Measurements from ENCODE around the gene SF3A1. TPM values are rescaled to one million over a fixed set of nuclear protein-coding genes. Genes with fewer than 3 reads are reported as not detected.

SF3A1 gene
- total and polyA plus RNA-seq, 2 of the 13 experiments (the other 11 are each of a cell fraction or from before 2014, with no cell fraction given) = 10.0 to 22.0 TPM

DNA sequence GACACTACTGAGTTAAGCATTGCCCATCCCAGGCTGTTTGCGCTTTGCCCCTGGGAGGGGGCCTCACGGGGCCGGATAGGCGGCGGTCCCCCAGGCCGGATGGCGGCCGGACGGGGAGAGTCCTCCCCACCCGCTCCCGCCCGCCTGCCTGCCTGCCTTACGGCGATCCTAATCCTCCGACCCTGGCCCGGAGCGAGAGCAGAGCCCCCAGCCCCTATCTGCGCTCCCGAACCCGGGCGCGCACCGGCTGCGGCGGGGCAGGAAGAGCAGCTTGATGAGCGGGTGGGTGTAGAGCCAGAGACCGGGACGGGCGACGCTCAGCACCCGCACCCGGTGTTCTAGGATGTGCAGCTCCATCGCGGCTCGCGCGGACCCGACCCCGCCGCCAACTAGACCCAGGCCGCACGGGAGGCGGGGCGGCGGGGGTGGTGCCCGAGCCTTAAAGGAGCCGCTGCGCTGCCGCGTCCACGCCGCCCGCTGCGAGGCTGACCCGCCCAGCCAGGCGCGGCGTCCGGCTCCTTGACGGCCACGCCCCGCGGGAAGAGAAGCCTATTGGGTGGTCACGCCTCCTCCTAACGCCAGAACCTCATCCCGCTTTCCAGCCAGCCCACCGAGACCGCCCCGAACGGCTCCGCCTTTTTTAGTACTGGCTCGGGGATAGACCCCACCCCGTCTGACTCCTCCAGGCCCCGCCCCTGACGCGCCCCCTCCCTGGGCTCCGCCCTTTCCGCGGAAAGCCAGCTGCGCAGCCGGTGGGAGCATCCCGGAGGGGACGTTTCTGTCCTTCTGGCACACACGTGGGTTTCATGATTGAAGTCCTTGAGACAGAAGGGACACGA lies 67.3 kb downstream of the SF3A1 start, which contains the start of gene CASTOR1 (continued):
- TF ChIP-seq BCL6 (CRISPR knock-in tag; IDR thresholded peaks at IDR 0.05) (0 out of 2 replicates have a peak, but pooled peaks have one; percentile 14), TGIF2 (CRISPR knock-in tag; IDR thresholded peaks at IDR 0.05) (no peak), GABPB1 (CRISPR knock-in tag; IDR thresholded peaks at IDR 0.05) (peak; percentile 63; the same call in 1 of the 2 replicates), CENPT (CRISPR knock-in tag; IDR thresholded peaks at IDR 0.05; ENCODE audit: low read depth) (no peak), TOE1 (CRISPR knock-in tag; IDR thresholded peaks at IDR 0.05) (no peak), SSRP1 (CRISPR knock-in tag; IDR thresholded peaks at IDR 0.05) (no peak), ZNF205 (CRISPR knock-in tag; IDR thresholded peaks at IDR 0.05) (no peak), ZNF17 (CRISPR knock-in tag; IDR thresholded peaks at IDR 0.05) (no peak), ZNF550 (CRISPR knock-in tag; IDR thresholded peaks at IDR 0.05; ENCODE audit: borderline replicate concordance) (no peak), HDAC1 (CRISPR knock-in tag; IDR thresholded peaks at IDR 0.05) (no peak; the same call in 1 of the 2 replicates), RELA (CRISPR knock-in tag; IDR thresholded peaks at IDR 0.05) (0 out of 2 replicates have a peak, but pooled peaks have one; percentile 33), YY1 (IDR thresholded peaks at IDR 0.05; ENCODE audit: insufficient read depth, insufficient replicate concordance, low read depth, low read length) (peak; percentile 22), NFYC (CRISPR knock-in tag; IDR thresholded peaks at IDR 0.05) (peak; percentile 62), RBFOX2 (IDR thresholded peaks at IDR 0.05; ENCODE audit: low read depth, low read length) (peak; percentile 56), SMAD1 (CRISPR knock-in tag; IDR thresholded peaks at IDR 0.05; ENCODE audit: borderline replicate concordance, low read depth) (no peak), SAP130 (CRISPR knock-in tag; IDR thresholded peaks at IDR 0.05; ENCODE audit: low read depth) (peak; percentile 88)
- TF ChIP-seq, protein P1, sequence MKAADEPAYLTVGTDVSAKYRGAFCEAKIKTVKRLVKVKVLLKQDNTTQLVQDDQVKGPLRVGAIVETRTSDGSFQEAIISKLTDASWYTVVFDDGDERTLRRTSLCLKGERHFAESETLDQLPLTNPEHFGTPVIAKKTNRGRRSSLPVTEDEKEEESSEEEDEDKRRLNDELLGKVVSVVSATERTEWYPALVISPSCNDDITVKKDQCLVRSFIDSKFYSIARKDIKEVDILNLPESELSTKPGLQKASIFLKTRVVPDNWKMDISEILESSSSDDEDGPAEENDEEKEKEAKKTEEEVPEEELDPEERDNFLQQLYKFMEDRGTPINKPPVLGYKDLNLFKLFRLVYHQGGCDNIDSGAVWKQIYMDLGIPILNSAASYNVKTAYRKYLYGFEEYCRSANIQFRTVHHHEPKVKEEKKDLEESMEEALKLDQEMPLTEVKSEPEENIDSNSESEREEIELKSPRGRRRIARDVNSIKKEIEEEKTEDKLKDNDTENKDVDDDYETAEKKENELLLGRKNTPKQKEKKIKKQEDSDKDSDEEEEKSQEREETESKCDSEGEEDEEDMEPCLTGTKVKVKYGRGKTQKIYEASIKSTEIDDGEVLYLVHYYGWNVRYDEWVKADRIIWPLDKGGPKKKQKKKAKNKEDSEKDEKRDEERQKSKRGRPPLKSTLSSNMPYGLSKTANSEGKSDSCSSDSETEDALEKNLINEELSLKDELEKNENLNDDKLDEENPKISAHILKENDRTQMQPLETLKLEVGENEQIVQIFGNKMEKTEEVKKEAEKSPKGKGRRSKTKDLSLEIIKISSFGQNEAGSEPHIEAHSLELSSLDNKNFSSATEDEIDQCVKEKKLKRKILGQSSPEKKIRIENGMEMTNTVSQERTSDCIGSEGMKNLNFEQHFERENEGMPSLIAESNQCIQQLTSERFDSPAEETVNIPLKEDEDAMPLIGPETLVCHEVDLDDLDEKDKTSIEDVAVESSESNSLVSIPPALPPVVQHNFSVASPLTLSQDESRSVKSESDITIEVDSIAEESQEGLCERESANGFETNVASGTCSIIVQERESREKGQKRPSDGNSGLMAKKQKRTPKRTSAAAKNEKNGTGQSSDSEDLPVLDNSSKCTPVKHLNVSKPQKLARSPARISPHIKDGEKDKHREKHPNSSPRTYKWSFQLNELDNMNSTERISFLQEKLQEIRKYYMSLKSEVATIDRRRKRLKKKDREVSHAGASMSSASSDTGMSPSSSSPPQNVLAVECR (CRISPR knock-in tag; IDR thresholded peaks at IDR 0.05; ENCODE audit: borderline replicate concordance) = peak; percentile 81; the same call in 1 of the 2 replicates
- TF ChIP-seq, protein P2, sequence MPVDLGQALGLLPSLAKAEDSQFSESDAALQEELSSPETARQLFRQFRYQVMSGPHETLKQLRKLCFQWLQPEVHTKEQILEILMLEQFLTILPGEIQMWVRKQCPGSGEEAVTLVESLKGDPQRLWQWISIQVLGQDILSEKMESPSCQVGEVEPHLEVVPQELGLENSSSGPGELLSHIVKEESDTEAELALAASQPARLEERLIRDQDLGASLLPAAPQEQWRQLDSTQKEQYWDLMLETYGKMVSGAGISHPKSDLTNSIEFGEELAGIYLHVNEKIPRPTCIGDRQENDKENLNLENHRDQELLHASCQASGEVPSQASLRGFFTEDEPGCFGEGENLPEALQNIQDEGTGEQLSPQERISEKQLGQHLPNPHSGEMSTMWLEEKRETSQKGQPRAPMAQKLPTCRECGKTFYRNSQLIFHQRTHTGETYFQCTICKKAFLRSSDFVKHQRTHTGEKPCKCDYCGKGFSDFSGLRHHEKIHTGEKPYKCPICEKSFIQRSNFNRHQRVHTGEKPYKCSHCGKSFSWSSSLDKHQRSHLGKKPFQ (CRISPR knock-in tag; IDR thresholded peaks at IDR 0.05; ENCODE audit: insufficient replicate concordance) = peak; percentile 69
- TF ChIP-seq, protein P3, sequence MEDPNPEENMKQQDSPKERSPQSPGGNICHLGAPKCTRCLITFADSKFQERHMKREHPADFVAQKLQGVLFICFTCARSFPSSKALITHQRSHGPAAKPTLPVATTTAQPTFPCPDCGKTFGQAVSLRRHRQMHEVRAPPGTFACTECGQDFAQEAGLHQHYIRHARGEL (CRISPR knock-in tag; IDR thresholded peaks at IDR 0.05) = no peak
- TF ChIP-seq, protein P4, sequence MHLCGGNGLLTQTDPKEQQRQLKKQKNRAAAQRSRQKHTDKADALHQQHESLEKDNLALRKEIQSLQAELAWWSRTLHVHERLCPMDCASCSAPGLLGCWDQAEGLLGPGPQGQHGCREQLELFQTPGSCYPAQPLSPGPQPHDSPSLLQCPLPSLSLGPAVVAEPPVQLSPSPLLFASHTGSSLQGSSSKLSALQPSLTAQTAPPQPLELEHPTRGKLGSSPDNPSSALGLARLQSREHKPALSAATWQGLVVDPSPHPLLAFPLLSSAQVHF (CRISPR knock-in tag; IDR thresholded peaks at IDR 0.05) = no peak
- TF ChIP-seq, protein P5, sequence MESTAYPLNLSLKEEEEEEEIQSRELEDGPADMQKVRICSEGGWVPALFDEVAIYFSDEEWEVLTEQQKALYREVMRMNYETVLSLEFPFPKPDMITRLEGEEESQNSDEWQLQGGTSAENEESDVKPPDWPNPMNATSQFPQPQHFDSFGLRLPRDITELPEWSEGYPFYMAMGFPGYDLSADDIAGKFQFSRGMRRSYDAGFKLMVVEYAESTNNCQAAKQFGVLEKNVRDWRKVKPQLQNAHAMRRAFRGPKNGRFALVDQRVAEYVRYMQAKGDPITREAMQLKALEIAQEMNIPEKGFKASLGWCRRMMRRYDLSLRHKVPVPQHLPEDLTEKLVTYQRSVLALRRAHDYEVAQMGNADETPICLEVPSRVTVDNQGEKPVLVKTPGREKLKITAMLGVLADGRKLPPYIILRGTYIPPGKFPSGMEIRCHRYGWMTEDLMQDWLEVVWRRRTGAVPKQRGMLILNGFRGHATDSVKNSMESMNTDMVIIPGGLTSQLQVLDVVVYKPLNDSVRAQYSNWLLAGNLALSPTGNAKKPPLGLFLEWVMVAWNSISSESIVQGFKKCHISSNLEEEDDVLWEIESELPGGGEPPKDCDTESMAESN (CRISPR knock-in tag; conservative IDR thresholded peaks at IDR 0.05) = no peak
